ENCODE data around the gene LLGL2.

The LLGL2 gene

DNA sequence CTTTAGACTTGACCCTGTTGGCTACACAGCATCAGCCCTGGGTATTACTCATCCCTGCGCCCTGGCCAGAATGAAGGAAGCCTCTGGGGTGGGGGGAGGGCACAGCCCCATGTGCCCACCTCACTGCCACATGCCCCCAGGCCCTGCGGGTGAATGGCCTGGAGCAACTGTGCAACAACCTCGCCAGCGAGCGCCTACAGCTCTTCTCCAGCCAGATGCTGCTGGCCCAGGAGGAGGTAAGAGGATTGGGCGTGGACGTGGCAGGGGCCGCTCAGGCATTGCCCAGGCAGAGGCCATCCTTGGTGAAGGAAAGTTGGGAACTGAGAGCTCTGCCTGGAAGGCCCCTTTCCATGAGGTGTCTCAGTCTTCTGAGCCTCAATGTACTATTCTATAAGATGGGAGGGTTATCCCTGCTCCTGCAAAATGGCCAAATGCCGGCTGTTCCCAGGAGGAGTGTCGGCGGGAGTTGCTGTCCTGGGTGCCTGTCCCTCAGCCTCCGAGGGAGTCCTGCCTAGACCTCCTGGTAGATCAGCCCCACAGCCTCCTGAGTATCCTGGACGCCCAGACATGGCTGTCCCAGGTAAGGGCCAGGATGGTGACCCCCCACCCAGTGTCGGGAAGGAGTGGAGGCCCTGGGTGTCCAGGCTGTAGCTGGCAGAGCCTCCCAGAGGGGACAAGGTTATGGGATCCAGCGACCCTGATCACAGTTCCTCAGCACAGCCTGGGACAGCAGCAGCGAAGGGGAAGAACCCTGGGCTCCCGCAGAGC lies 71.0 kb downstream of the LLGL2 start:
- TF ChIP-seq, protein P1, sequence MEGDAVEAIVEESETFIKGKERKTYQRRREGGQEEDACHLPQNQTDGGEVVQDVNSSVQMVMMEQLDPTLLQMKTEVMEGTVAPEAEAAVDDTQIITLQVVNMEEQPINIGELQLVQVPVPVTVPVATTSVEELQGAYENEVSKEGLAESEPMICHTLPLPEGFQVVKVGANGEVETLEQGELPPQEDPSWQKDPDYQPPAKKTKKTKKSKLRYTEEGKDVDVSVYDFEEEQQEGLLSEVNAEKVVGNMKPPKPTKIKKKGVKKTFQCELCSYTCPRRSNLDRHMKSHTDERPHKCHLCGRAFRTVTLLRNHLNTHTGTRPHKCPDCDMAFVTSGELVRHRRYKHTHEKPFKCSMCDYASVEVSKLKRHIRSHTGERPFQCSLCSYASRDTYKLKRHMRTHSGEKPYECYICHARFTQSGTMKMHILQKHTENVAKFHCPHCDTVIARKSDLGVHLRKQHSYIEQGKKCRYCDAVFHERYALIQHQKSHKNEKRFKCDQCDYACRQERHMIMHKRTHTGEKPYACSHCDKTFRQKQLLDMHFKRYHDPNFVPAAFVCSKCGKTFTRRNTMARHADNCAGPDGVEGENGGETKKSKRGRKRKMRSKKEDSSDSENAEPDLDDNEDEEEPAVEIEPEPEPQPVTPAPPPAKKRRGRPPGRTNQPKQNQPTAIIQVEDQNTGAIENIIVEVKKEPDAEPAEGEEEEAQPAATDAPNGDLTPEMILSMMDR (IDR thresholded peaks at IDR 0.05; ENCODE audit: low read depth, low read length, missing control alignments) = no peak
- H3K4me3 ChIP-seq (replicated peaks; ENCODE audit: low read depth, low read length) = no peak overlapping the region
- no peak for DNase-seq (ENCODE audit: extremely low read depth, low read depth)

DNA sequence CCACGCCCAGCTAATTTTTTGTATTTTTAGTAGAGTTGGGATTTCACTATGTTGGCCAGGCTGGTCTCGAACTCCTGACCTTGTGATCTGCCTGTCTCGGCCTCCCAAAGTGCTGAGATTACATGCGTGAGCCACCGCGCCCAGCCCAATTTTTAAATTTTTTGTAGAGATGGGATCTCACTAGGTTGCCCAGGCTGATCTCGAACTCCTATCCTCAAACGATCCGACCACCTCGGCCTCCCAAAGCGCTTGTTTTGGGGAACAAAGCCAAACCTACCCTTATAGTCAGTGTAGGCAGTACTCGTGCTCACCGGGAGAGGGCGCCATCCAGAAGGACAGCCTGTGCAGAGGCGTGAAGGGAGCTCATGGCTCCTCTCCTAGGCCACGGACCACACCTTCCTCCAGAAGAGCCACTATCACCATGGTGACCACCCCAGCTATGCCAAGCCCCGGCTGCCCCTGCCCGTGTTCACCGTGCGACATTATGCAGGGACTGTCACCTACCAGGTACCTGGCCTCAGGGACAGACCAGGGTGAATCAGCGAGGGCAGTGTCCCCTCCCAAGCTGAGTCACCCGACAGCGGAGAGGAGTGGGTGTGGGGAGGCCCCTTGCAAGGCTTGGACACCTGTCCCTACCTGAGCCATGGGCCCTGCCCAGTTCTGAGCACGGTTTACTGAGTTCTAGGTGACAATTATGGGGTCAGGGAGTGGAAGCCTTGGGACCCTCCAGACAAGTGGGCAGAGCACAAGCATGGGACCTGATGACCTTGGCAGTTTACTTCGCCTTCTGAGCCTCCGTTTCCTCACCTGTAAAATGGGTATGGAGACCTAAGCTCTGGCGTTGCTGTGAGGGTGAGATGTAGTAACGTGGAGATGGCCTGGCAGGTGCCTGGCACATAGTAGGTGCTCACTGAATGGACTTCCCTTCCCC lies 75.8 kb downstream of the LLGL2 start:
- DNase-seq (ENCODE audit: extremely low read depth, low read depth) = no peak
- no peak overlapping the region for H3K4me3 ChIP-seq (replicated peaks; ENCODE audit: low read depth, low read length)
- TF ChIP-seq, protein P1 (IDR thresholded peaks at IDR 0.05; ENCODE audit: low read depth, low read length, missing control alignments) = peak; percentile 86

DNA sequence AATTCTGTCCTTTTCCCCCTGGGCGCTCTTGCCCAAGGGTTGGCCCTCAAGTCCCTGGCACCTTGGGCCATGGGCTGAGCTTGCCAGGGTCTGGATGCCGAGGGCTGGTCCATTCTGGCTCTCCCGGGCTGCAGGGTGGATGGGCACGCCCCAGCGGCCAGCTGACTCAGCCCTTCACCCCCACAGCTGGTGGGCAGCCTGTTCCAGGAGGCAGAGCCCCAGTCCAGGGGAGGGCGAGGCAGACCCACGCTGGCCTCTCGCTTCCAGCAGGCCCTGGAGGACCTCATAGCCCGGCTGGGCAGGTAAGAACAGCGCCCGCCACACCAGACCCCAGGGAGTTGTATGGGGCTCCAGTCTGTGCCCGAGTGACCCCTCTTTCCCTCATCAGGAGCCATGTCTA lies 77.1 kb downstream of the LLGL2 start:
- H3K4me3 ChIP-seq (replicated peaks; ENCODE audit: low read depth, low read length) = no peak overlapping the region
- TF ChIP-seq, protein P1 (IDR thresholded peaks at IDR 0.05; ENCODE audit: low read depth, low read length, missing control alignments) = no peak
- no peak for DNase-seq (ENCODE audit: extremely low read depth, low read depth)

DNA sequence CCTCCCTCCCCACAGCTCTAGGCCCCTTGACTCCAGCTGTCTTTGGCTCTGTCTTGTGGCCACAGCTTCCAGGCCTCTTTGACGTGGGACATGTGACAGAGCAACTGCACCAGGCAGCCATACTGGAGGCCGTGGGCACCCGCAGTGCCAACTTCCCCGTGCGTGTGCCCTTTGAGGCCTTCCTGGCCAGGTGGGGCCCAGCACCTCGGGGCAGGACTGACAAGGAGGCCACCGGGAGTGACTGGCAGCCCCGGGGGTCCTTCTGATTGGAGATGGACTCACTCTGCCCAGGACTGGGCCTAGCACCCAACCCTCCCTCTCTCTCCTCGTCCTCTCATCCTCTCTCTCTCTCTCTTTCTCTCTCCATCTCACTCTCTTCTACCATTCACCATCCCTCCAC lies 77.6 kb downstream of the LLGL2 start:
- no peak overlapping the region for H3K4me3 ChIP-seq (replicated peaks; ENCODE audit: low read depth, low read length)
- TF ChIP-seq, protein P1 (IDR thresholded peaks at IDR 0.05; ENCODE audit: low read depth, low read length, missing control alignments) = no peak
- DNase-seq (ENCODE audit: extremely low read depth, low read depth) = no peak

DNA sequence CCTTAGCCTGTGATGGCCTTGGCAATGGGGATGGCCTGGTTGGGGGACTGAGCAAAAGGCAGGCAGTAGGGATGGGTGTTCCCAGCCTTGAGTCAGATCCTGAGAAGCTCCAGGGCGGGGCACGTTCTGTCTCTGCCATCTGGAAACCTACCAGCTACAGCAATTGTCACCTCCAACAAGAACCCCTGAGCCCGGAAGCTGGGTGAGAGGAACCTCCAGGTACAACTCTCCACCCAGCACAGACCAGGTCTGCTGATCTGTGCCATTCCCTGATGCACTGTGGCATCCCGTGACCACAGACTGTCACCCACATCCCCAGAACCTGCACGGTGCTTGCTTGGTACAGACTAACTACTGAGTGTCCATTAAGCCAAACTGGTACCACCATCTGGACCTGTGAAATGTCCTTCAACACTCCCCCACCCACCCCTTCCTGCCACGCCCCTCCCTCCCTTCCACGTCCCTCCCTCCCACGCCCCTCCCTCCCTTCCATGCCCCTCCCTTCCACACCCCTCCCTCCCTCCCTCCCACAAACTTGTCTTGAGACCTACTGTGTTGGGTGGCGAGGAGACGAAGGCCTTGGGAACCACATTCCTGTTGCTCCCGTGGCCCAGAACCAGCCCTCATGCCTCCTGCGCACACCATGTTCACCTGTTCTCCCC lies 78.7 kb downstream of the LLGL2 start:
- DNase-seq (ENCODE audit: extremely low read depth, low read depth) = no peak
- no peak overlapping the region for H3K4me3 ChIP-seq (replicated peaks; ENCODE audit: low read depth, low read length)
- TF ChIP-seq, protein P1 (IDR thresholded peaks at IDR 0.05; ENCODE audit: low read depth, low read length, missing control alignments) = no peak

DNA sequence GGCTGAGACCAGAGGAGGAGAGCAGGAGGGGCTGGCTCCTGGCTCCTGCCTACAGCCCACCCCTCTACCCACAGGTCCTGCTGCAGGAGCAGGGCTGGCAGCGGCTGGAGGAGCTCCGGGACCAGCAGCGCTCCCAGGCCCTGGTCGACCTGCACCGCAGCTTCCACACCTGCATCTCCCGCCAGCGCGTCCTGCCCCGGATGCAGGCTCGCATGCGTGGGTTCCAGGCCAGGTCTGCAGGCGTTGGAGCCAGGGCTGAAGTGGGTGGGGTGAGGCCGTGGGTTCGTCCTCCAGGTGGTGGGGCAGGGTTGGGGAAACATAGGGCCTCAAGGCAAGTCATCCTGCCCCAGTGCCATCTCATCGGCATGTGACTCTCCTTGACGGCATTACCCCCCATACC lies 80.3 kb downstream of the LLGL2 start:
- TF ChIP-seq, protein P1 (IDR thresholded peaks at IDR 0.05; ENCODE audit: low read depth, low read length, missing control alignments) = no peak
- no peak for DNase-seq (ENCODE audit: extremely low read depth, low read depth)
- no peak overlapping the region for H3K4me3 ChIP-seq (replicated peaks; ENCODE audit: low read depth, low read length)
